ENCODE measurements around the gene GABRB1. TPM values are rescaled to one million over a fixed set of nuclear protein-coding genes. Genes with fewer than 3 reads are reported as not detected.

Gene GABRB1
- total and polyA plus RNA-seq, 2 experiments from 2014 or later: not detected

DNA sequence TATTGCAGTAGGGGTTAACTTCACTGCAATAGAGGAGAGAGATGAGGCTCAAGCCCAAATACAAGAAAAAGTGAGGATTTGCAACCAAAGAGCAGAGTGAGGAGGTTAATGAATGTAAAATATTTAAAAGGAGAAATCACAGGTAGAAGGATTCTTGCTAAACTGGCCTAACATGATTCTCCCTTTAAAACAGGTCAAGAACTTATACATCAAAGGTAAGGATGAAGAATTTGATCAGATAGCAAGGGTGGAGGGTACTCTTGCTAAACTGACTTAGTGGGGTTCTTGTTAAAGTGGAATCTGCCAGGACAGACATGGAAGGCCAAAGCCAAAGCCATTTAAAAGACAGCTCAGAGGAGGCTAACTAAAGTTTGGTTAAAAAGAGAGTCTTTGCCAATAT lies 193.0 kb downstream of the GABRB1 start:
- Histone ChIP-seq H3F3A (ENCODE audit: insufficient read depth) (peaks cover 8% of the 10 kb centered on the region; the same call in 1 of the 2 replicates), H3K79me2 (ENCODE audit: insufficient read depth) (no peaks in the 10 kb centered on the region), H3K36me3 (ENCODE audit: low read depth) (no peaks in the 10 kb centered on the region), H3K9me2 (ENCODE audit: insufficient read depth) (0 out of 2 replicates have a peak, but pooled peaks cover 4% of the 10 kb centered on the region), H3K9ac (no peak overlapping the region), H4K20me1 (ENCODE audit: insufficient read depth) (no peaks in the 10 kb centered on the region), H3K4me2 (ENCODE audit: unreplicated experiment) (no peak overlapping the region), H3K9me3 (ENCODE audit: low read depth) (no peaks in the 10 kb centered on the region), H3K4me1 (ENCODE audit: insufficient read depth) (peaks cover 7% of the 10 kb centered on the region; the same call in 1 of the 2 replicates), H3K27ac (no peak overlapping the region), H2AFZ (no peak overlapping the region), H3K27me3 (replicated peaks; ENCODE audit: insufficient read depth) (no peaks in the 10 kb centered on the region), H3K4me3 (no peak overlapping the region)
- no peak for TF ChIP-seq EZH2 (IDR thresholded peaks at IDR 0.05; ENCODE audit: insufficient read depth, poor library complexity, severe bottlenecking)
- TF ChIP-seq EZH2phosphoT487 (IDR thresholded peaks at IDR 0.05; ENCODE audit: insufficient read depth, low read depth): no peak
- no peak for DNase-seq
- in situ Hi-C loops (cut with MboI): no loop called here

DNA sequence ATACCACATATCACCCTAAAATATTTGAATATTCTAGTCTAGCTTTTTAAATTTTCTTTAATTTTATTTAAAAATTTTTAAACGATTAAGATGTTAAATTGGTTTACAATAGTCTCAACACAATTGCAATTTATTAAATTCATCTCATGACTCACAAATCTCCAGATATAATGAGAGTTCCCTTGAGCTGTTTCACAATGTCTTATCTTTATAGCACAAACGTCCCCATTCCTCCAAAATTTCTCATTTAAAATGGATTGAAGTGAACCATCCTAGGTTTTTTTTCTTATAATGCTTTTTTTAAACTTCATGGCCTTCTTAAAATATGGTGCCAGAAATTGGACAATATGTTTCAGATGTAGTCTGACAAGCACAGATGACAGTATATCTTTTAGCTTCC lies 204.4 kb downstream of the GABRB1 start:
- no peak for DNase-seq
- WGBS, 2 experiments (ENCODE audit: low coverage in 1 of 2, low lambda C conversion rate in 2 of 2, missing lambda C conversion rate in 2 of 2): 10 to 14% methylated on average over 2 of the region's 2 CpGs

DNA sequence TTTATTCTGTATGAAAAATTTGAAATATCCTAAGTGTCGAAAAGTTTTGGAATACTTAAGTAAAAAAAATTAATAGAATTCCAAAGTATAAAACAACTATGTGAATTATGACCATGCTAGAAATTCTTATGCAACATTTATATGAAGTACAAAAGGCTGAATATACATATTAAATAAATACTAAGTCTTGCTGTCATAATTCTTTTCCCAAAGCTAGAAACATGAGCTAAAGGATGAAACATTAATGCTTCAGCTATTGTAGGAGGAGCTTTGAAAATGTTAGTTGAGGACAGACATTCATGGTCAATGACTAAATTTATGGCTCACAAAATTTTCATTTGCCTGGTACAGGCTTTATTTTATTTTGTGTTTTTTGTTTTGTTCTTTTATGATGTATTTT lies 207.3 kb downstream of the GABRB1 start:
- H3K79me2 ChIP-seq (ENCODE audit: insufficient read depth): no peaks in the 10 kb centered on the region
- H3K9ac ChIP-seq: no peak overlapping the region
- H3K36me3 ChIP-seq (ENCODE audit: low read depth): no peaks in the 10 kb centered on the region
- H3K4me3 ChIP-seq: no peak overlapping the region
- no peaks in the 10 kb centered on the region for H3F3A ChIP-seq (ENCODE audit: insufficient read depth)
- no peaks in the 10 kb centered on the region for H3K4me1 ChIP-seq (ENCODE audit: insufficient read depth)
- in situ Hi-C loops (cut with MboI): no loop called here
- H3K27me3 ChIP-seq (replicated peaks; ENCODE audit: insufficient read depth): no peaks in the 10 kb centered on the region
- no peak overlapping the region for H3K4me2 ChIP-seq (ENCODE audit: unreplicated experiment)
- no peak overlapping the region for H2AFZ ChIP-seq
- H3K9me3 ChIP-seq (ENCODE audit: low read depth): no peaks in the 10 kb centered on the region
- no peaks in the 10 kb centered on the region for H3K9me2 ChIP-seq (ENCODE audit: insufficient read depth)
- no peaks in the 10 kb centered on the region for H4K20me1 ChIP-seq (ENCODE audit: insufficient read depth)
- TF ChIP-seq EZH2phosphoT487 (IDR thresholded peaks at IDR 0.05; ENCODE audit: insufficient read depth, low read depth): no peak
- TF ChIP-seq EZH2 (IDR thresholded peaks at IDR 0.05; ENCODE audit: insufficient read depth, poor library complexity, severe bottlenecking): no peak
- H3K27ac ChIP-seq: no peak overlapping the region
- no peak for DNase-seq
- 4 to 8% methylated on average over 1 of the region's 1 CpG for WGBS, 2 experiments (ENCODE audit: low coverage in 1 of 2, low lambda C conversion rate in 2 of 2, missing lambda C conversion rate in 2 of 2)

More for the DNA sequence above, 204.4 kb downstream of the GABRB1 start:
- no peaks in the 10 kb centered on the region for H3K9me3 ChIP-seq (ENCODE audit: low read depth)
- H3K79me2 ChIP-seq (ENCODE audit: insufficient read depth): no peaks in the 10 kb centered on the region
- in situ Hi-C loops (cut with MboI): no loop called here
- H4K20me1 ChIP-seq (ENCODE audit: insufficient read depth): no peaks in the 10 kb centered on the region
- no peak overlapping the region for H3K4me2 ChIP-seq (ENCODE audit: unreplicated experiment)
- no peaks in the 10 kb centered on the region for H3K4me1 ChIP-seq (ENCODE audit: insufficient read depth)
- H3K27me3 ChIP-seq (replicated peaks; ENCODE audit: insufficient read depth): no peaks in the 10 kb centered on the region
- no peak for TF ChIP-seq EZH2 (IDR thresholded peaks at IDR 0.05; ENCODE audit: insufficient read depth, poor library complexity, severe bottlenecking)
- TF ChIP-seq EZH2phosphoT487 (IDR thresholded peaks at IDR 0.05; ENCODE audit: insufficient read depth, low read depth): no peak
- no peaks in the 10 kb centered on the region for H3K9me2 ChIP-seq (ENCODE audit: insufficient read depth)
- H3K36me3 ChIP-seq (ENCODE audit: low read depth): no peaks in the 10 kb centered on the region
- no peak overlapping the region for H3K4me3 ChIP-seq
- H3K27ac ChIP-seq: no peak overlapping the region
- no peak overlapping the region for H2AFZ ChIP-seq
- no peaks in the 10 kb centered on the region for H3F3A ChIP-seq (ENCODE audit: insufficient read depth)
- no peak overlapping the region for H3K9ac ChIP-seq

DNA sequence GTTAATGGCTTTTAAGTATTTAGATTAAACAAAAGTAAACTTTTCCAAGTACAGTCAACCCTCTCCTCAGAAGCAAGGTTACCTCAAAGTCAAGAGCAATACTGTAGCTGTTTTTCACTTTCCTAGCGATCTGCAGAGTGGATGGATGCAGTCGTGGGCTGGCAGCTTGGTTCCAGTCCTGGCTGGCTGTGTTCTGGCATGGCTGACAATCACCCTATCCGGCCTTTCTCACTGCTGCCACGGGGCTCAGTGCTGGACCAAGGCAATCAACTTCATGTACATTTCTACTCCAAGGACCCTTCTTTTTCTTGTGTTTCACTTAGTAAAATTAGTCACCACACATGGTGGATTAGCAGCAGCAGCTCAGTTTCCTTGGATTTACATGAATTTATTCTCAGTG lies 208.3 kb downstream of the GABRB1 start:
- H3K36me3 ChIP-seq (ENCODE audit: low read depth): no peaks in the 10 kb centered on the region
- H3K9me2 ChIP-seq (ENCODE audit: insufficient read depth): no peaks in the 10 kb centered on the region
- H3K79me2 ChIP-seq (ENCODE audit: insufficient read depth): no peaks in the 10 kb centered on the region
- whole genome bisulfite sequencing, 2 experiments (ENCODE audit: low coverage in 1 of 2, low lambda C conversion rate in 2 of 2, missing lambda C conversion rate in 2 of 2): 7 to 10% methylated on average over 4 of the region's 4 CpGs
- no peak for TF ChIP-seq EZH2 (IDR thresholded peaks at IDR 0.05; ENCODE audit: insufficient read depth, poor library complexity, severe bottlenecking)
- no peak for TF ChIP-seq EZH2phosphoT487 (IDR thresholded peaks at IDR 0.05; ENCODE audit: insufficient read depth, low read depth)
- H3K4me3 ChIP-seq: no peak overlapping the region
- no peak overlapping the region for H3K27ac ChIP-seq
- no peaks in the 10 kb centered on the region for H3K9me3 ChIP-seq (ENCODE audit: low read depth)
- in situ Hi-C loops (cut with MboI): no loop called here
- no peaks in the 10 kb centered on the region for H3K4me1 ChIP-seq (ENCODE audit: insufficient read depth)
- H3F3A ChIP-seq (ENCODE audit: insufficient read depth): no peaks in the 10 kb centered on the region
- H3K27me3 ChIP-seq (replicated peaks; ENCODE audit: insufficient read depth): no peaks in the 10 kb centered on the region
- no peak for DNase-seq
- no peaks in the 10 kb centered on the region for H4K20me1 ChIP-seq (ENCODE audit: insufficient read depth)
- no peak overlapping the region for H3K4me2 ChIP-seq (ENCODE audit: unreplicated experiment)
- H2AFZ ChIP-seq: no peak overlapping the region
- H3K9ac ChIP-seq: no peak overlapping the region
